Parietal lobe (tissue), 1 donor: ENCODE measurements around the gene ATF5. TPM values are rescaled to one million over a fixed set of nuclear protein-coding genes. Genes with fewer than 3 reads are reported as not detected.

ENCODE experiments used
- total RNA-seq: library from RNA; depleted of rRNA; stranded (reverse); fragments of >200 nt; gene quantifications from one replicate; pipeline ENCODE4 v1.2.3, GENCODE V29; 2014

The ATF5 gene, protein sequence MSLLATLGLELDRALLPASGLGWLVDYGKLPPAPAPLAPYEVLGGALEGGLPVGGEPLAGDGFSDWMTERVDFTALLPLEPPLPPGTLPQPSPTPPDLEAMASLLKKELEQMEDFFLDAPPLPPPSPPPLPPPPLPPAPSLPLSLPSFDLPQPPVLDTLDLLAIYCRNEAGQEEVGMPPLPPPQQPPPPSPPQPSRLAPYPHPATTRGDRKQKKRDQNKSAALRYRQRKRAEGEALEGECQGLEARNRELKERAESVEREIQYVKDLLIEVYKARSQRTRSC
- 9.1 TPM for total RNA-seq

DNA sequence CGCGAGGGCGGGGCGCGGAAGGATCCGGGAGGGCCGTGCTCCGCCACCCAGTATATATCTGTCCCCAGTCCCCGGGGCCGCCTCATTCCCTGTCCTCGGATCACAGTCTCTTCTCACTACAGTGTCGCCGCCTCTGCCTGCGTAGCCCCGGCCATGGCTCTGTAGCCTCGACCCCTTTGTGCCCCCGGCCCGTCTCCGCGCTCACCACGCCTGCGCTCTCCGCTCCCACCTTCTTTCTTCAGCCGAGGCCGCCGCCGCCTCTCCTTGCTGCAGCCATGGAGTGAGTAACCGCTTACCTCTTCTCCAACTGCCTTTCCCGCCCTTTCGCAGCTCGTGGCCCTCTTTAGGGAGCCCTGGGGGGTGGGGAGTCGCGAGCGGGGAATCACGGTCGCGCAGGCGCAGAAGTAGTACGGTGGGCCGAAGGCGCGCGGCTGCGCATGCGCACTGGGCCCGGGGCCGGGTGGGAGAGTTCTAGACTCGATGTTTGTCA, at the start of gene ATF5, which contains the start of gene NUP62:
ATF5 (plus strand) TSS at position 85 of the 490 bp plus-strand sequence. CDS start 1,646 bp downstream, outside the sequence.
NUP62 (minus strand) TSS at position 384 of the 490 bp plus-strand sequence. CDS start 19,697 bp downstream, outside the sequence.

DNA sequence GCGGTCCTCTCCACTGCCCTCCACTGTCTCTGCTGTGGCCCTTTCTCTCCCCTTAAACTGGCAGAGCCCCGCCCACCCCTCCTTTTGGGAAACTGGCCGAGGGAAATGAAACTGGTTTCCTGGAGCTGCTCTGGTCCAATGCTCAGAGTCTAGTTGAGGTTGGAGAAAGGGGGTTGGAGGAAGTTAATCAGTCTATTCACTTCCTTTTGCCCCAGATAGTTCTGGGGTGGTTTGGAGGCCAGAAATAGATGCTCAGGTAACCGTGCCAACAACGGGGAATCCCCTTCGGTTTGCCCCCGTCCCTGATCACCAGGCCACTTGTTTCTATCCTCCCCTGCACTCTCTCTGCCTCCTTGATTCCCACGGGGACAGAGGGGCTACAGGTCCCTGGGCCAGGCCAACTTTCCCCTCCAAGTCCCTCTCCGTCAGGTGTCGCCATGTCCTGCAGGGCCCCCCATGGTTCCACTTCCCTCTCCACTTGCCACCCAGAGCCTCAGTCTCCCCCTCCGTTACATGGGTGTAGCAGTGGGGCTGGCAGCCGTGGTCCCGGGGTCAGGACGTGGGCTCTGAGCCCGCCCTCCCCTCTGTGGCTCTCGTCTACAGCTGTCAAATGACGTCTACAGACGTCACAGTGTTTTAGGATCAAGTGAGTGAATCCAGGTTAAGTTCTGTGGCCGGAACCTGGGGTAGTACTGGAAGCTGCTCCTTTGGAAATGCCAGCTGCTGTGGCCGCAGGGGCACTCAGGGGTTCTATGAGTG, 32.0 kb upstream of the ATF5 start, which contains the start of gene IL4I1:
IL4I1 (minus strand) TSS at position 25 of the 759 bp plus-strand sequence. CDS start 727 bp downstream, outside the sequence.

DNA sequence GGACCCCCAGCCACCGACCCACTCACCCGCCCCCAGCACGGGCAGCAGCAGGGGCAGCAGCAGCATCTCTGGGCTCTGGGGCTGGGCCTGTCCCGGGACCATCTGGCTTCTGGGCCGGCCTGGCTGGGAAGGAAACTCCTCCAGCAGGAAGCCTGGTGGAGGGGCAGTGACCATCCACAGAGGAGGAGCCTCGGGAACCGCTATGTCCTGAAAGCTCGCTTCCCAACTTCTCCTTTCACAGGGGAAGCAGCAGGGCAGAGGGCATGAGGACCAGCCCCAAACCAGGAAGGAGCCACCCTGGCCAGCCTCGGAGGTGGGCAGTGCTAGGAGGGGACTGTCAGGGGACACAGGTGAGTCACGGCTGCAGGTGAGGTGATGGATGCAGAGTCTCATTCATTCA, 32.0 kb downstream of the ATF5 start, which contains the start of gene SIGLEC11:
SIGLEC11 (minus strand) TSS at position 193 of the 400 bp plus-strand sequence; CDS start at position 102, 91 bp downstream.

Other genes starting within 250 kb of the ATF5 start
- 1.9 TPM for gene ADM5, start 239.6 kb upstream of the ATF5 start, total RNA-seq
- 58.5 TPM for gene CPT1C, start 238.1 kb upstream of the ATF5 start, total RNA-seq
- not detected for gene TSKS, start 165.9 kb upstream of the ATF5 start, total RNA-seq
- gene AP2A1, start 162.2 kb upstream of the ATF5 start, total RNA-seq, result 70.7 TPM
- 20.0 TPM for gene FUZ, start 115.9 kb upstream of the ATF5 start, total RNA-seq
- 31.3 TPM for gene MED25, start 110.9 kb upstream of the ATF5 start, total RNA-seq
- gene PTOV1, start 78.0 kb upstream of the ATF5 start, total RNA-seq, result 183 TPM
- gene PNKP, start 61.6 kb upstream of the ATF5 start, total RNA-seq, result 51.0 TPM
- 5.9 TPM for gene AKT1S1, start 51.9 kb upstream of the ATF5 start, total RNA-seq
- 14.4 TPM for gene TBC1D17, start 51.5 kb upstream of the ATF5 start, total RNA-seq
- gene IL4I1, start 32.3 kb upstream of the ATF5 start, total RNA-seq, result not detected
- 26.0 TPM for gene NUP62, start 299 bp downstream of the ATF5 start, total RNA-seq
- not detected for gene SIGLEC11, start 32.0 kb downstream of the ATF5 start, total RNA-seq
- 36.3 TPM for gene VRK3, start 96.2 kb downstream of the ATF5 start, total RNA-seq
- gene ZNF473, start 96.8 kb downstream of the ATF5 start, total RNA-seq, result 16.0 TPM
- not detected for gene IZUMO2, start 234.1 kb downstream of the ATF5 start, total RNA-seq